Neural progenitor cell (in vitro differentiated cells): ENCODE measurements around the gene COL21A1.

Experiments
- EZH2 ChIP-seq: fragments of 200-600 bp; sonication (generic); IDR thresholded peaks from 2 replicates; pipeline ENCODE4 v1.6.1; 2017; ENCODE audit warnings: antibody characterized with exemption, mild to moderate bottlenecking, moderate library complexity
- TF ChIP-seq, protein P1 (sequence below): fragments of 200-600 bp; sonication (generic); IDR thresholded peaks from 2 replicates; pipeline ENCODE4 v1.5.1; 2017; ENCODE audit warnings: antibody characterized with exemption, mild to moderate bottlenecking

DNA sequence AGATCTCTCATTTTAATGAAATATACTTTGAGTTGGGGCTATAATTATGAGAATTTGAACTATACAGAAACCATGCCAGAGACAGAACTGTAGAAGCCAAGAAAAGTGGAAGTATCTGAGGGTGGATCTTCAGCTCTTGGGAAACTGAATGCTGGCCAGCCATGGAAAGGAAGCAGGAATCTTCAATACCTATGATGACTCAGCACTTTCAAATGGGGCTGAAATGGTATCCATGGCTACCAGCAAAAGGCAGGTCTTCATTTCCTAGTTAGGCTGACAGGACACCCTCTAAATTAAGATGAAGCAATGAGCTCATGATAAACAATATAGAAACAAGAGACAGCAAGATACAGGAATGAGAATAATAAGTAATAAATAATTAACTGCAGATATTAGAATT, 171.3 kb downstream of the COL21A1 start:
- TF ChIP-seq, protein P1, sequence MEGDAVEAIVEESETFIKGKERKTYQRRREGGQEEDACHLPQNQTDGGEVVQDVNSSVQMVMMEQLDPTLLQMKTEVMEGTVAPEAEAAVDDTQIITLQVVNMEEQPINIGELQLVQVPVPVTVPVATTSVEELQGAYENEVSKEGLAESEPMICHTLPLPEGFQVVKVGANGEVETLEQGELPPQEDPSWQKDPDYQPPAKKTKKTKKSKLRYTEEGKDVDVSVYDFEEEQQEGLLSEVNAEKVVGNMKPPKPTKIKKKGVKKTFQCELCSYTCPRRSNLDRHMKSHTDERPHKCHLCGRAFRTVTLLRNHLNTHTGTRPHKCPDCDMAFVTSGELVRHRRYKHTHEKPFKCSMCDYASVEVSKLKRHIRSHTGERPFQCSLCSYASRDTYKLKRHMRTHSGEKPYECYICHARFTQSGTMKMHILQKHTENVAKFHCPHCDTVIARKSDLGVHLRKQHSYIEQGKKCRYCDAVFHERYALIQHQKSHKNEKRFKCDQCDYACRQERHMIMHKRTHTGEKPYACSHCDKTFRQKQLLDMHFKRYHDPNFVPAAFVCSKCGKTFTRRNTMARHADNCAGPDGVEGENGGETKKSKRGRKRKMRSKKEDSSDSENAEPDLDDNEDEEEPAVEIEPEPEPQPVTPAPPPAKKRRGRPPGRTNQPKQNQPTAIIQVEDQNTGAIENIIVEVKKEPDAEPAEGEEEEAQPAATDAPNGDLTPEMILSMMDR: no peak
- TF ChIP-seq EZH2: no peak
